GM23248 (cell line): Measurements from ENCODE around the gene GAGE10. TPM values are rescaled to one million over a fixed set of nuclear protein-coding genes. Genes with fewer than 3 reads are reported as not detected.

Experiments
- DNase-seq: peaks from one replicate; pipeline ENCODE4 v3.0.0-alpha.2; 2015
- H2AFZ ChIP-seq: fragments of 200-600 bp; sonication (generic); 2 replicates; pipeline ENCODE4 v1.6.1; 2016; ENCODE audit warnings: antibody characterized with exemption
- H3F3A ChIP-seq: fragments of 200-600 bp; sonication (generic); 2 replicates; pipeline ENCODE4 v1.6.1; 2016; ENCODE audit warnings: mild to moderate bottlenecking, antibody characterized with exemption, mixed run types; ENCODE audit not compliant: insufficient read depth
- H3K27ac ChIP-seq: fragments of 200-600 bp; sonication (generic); 2 replicates; pipeline ENCODE4 v1.5.1; 2016; ENCODE audit warnings: mild to moderate bottlenecking
- H3K27me3 ChIP-seq: fragments of 200-600 bp; sonication (generic); replicated peaks from 2 replicates; pipeline ENCODE4 v1.6.1; 2016; ENCODE audit warnings: mild to moderate bottlenecking; ENCODE audit not compliant: insufficient read depth
- H3K36me3 ChIP-seq: fragments of 200-600 bp; sonication (generic); 2 replicates; pipeline ENCODE4 v1.6.1; 2016; ENCODE audit warnings: low read depth, mild to moderate bottlenecking
- H3K4me1 ChIP-seq: fragments of 200-600 bp; sonication (generic); 2 replicates; pipeline ENCODE4 v1.6.1; 2016; ENCODE audit warnings: mild to moderate bottlenecking; ENCODE audit not compliant: insufficient read depth
- H3K4me2 ChIP-seq: fragments of 200-600 bp; sonication (generic); one replicate; pipeline ENCODE4 v1.6.1; 2016; ENCODE audit warnings: mild to moderate bottlenecking; ENCODE audit not compliant: unreplicated experiment
- H3K4me3 ChIP-seq: fragments of 200-600 bp; sonication (generic); 2 replicates; pipeline ENCODE4 v1.5.1; 2016; ENCODE audit warnings: mild to moderate bottlenecking
- H3K79me2 ChIP-seq: fragments of 200-600 bp; sonication (generic); 2 replicates; pipeline ENCODE4 v1.6.1; 2016; ENCODE audit warnings: mild to moderate bottlenecking; ENCODE audit not compliant: insufficient read depth
- H3K9ac ChIP-seq: fragments of 200-600 bp; sonication (generic); 2 replicates; pipeline ENCODE4 v1.6.1; 2016; ENCODE audit warnings: mild to moderate bottlenecking
- H3K9me2 ChIP-seq: fragments of 200-600 bp; sonication (generic); 2 replicates; pipeline ENCODE4 v1.6.1; 2016; ENCODE audit warnings: mixed run types, mild to moderate bottlenecking, moderate library complexity; ENCODE audit not compliant: insufficient read depth
- H3K9me3 ChIP-seq: fragments of 200-600 bp; sonication (generic); one replicate; pipeline ENCODE4 v1.6.1; 2017; ENCODE audit warnings: low read depth
- H4K20me1 ChIP-seq: fragments of 200-600 bp; sonication (generic); 2 replicates; pipeline ENCODE4 v1.6.0; 2016; ENCODE audit not compliant: insufficient read depth
- EZH2 ChIP-seq: fragments of 200-600 bp; sonication (generic); IDR thresholded peaks from 2 replicates; pipeline ENCODE4 v1.6.1; 2018; ENCODE audit warnings: antibody characterized with exemption, mild to moderate bottlenecking; ENCODE audit not compliant: insufficient read depth, poor library complexity, severe bottlenecking
- EZH2phosphoT487 ChIP-seq: fragments of 200-600 bp; sonication (generic); IDR thresholded peaks from 2 replicates; pipeline ENCODE4 v1.6.1; 2018; ENCODE audit warnings: antibody characterized with exemption, moderate library complexity, mild to moderate bottlenecking, low read depth; ENCODE audit not compliant: insufficient read depth
- WGBS, 2 experiments: methylation state at CpG; one replicate each; pipeline ENCODE4 v1.1.6; 2015 to 2017; ENCODE audit warnings: low lambda C conversion rate in 2 of 2, low coverage in 1 of 2; ENCODE audit errors: missing lambda C conversion rate in 2 of 2; 5-methylcytosine and 5-hydroxymethylcytosine counted together
- in situ Hi-C: fragments of 300-500 bp; cut with MboI; formaldehyde crosslinking; loops from 2 replicates; pipeline ENCODE4 v1.15.0; 2020
- polyA plus RNA-seq: library from polyadenylated mRNA; unstranded; fragments of >200 nt; fragmentation: Nextera tagmentation; extraction: Ambion mirVana; gene quantifications from 2 replicates; pipeline ENCODE4 v1.2.1, GENCODE V29; 2016
- total RNA-seq: library from RNA; depleted of rRNA; stranded (reverse); fragments of >200 nt; shearing (Covaris generic); gene quantifications from 2 replicates; pipeline ENCODE4 v1.2.3, GENCODE V29; 2014

Gene GAGE10
- total and polyA plus RNA-seq, 2 experiments from 2014 or later, result not detected

- in situ Hi-C loops, result no loop called here
- H3K27ac ChIP-seq, result no peak overlapping the region
- H2AFZ ChIP-seq, result no peak overlapping the region
- 92 to 97% methylated on average over 3 of the region's 3 CpGs for WGBS, 2 experiments
- DNase-seq, result no peak
- H3K27me3 ChIP-seq, result no peaks in the 10 kb centered on the region
- no peaks in the 10 kb centered on the region for H3K9me3 ChIP-seq
- TF ChIP-seq EZH2, result no peak
- no peak for TF ChIP-seq EZH2phosphoT487
- H3K4me1 ChIP-seq, result no peaks in the 10 kb centered on the region
- H3K9me2 ChIP-seq, result no peaks in the 10 kb centered on the region
- no peaks in the 10 kb centered on the region for H3F3A ChIP-seq
- H3K4me2 ChIP-seq, result no peak overlapping the region
- no peaks in the 10 kb centered on the region for H4K20me1 ChIP-seq
- H3K36me3 ChIP-seq, result no peaks in the 10 kb centered on the region
- no peak overlapping the region for H3K4me3 ChIP-seq
- peaks cover 12% of the 10 kb centered on the region for H3K79me2 ChIP-seq
- H3K9ac ChIP-seq, result no peak overlapping the region
Measured at GRCh38 chrX:49277535-49277830, 26.0 kb upstream of the GAGE10 start.

GRCh38 chrX:49278081-49278480 is 25.4 kb upstream of the GAGE10 start:
- no peaks in the 10 kb centered on the region for H3K9me2 ChIP-seq
- in situ Hi-C loops, result no loop called here
- H3F3A ChIP-seq, result no peaks in the 10 kb centered on the region
- no peaks in the 10 kb centered on the region for H3K27me3 ChIP-seq
- no peaks in the 10 kb centered on the region for H3K9me3 ChIP-seq
- no peak overlapping the region for H3K4me3 ChIP-seq
- DNase-seq, result no peak
- H2AFZ ChIP-seq, result no peak overlapping the region
- no peak overlapping the region for H3K9ac ChIP-seq
- TF ChIP-seq EZH2, result no peak
- no peaks in the 10 kb centered on the region for H3K36me3 ChIP-seq
- no peaks in the 10 kb centered on the region for H4K20me1 ChIP-seq
- no peak overlapping the region for H3K27ac ChIP-seq
- peaks cover 6% of the 10 kb centered on the region for H3K79me2 ChIP-seq
- no peaks in the 10 kb centered on the region for H3K4me1 ChIP-seq
- no peak overlapping the region for H3K4me2 ChIP-seq
- 62 to 75% methylated on average over 3 of the region's 3 CpGs for WGBS, 2 experiments

- Histone ChIP-seq H3F3A (no peaks in the 10 kb centered on the region), H3K27ac (no peak overlapping the region), H3K9me2 (no peaks in the 10 kb centered on the region), H3K4me2 (no peak overlapping the region), H3K79me2 (no peaks in the 10 kb centered on the region), H3K9me3 (no peaks in the 10 kb centered on the region), H3K4me3 (no peak overlapping the region), H3K36me3 (no peaks in the 10 kb centered on the region), H3K9ac (no peak overlapping the region), H2AFZ (peak overlapping the region; percentile 51; the same call in 1 of the 2 replicates), H3K27me3 (no peaks in the 10 kb centered on the region), H3K4me1 (no peaks in the 10 kb centered on the region), H4K20me1 (no peaks in the 10 kb centered on the region)
- no peak for TF ChIP-seq EZH2phosphoT487
- no peak for TF ChIP-seq EZH2
- 9 to 15% methylated on average over 10 to 11 of the region's 11 CpGs for WGBS, 2 experiments
- peak; percentile 60 for DNase-seq
- in situ Hi-C loops, result no loop called here
Measured at GRCh38 chrX:49282647-49283011, 20.8 kb upstream of the GAGE10 start.

GRCh38 chrX:49284212-49284611 is 19.2 kb upstream of the GAGE10 start:
- H3F3A ChIP-seq, result no peaks in the 10 kb centered on the region
- DNase-seq, result no peak
- WGBS, 2 experiments, result 58 to 93% methylated on average over 3 of the region's 3 CpGs
- no peaks in the 10 kb centered on the region for H3K9me2 ChIP-seq
- no peaks in the 10 kb centered on the region for H4K20me1 ChIP-seq
- no peak overlapping the region for H2AFZ ChIP-seq
- in situ Hi-C loops, result no loop called here
- no peak for TF ChIP-seq EZH2phosphoT487
- no peak for TF ChIP-seq EZH2
- no peak overlapping the region for H3K9ac ChIP-seq
- no peaks in the 10 kb centered on the region for H3K4me1 ChIP-seq
- H3K79me2 ChIP-seq, result no peaks in the 10 kb centered on the region
- H3K4me3 ChIP-seq, result no peak overlapping the region
- no peaks in the 10 kb centered on the region for H3K36me3 ChIP-seq
- no peaks in the 10 kb centered on the region for H3K27me3 ChIP-seq
- H3K27ac ChIP-seq, result no peak overlapping the region
- no peaks in the 10 kb centered on the region for H3K9me3 ChIP-seq
- no peak overlapping the region for H3K4me2 ChIP-seq

GRCh38 chrX:49286136-49286535 is 17.3 kb upstream of the GAGE10 start:
- Histone ChIP-seq H3K4me3 (no peak overlapping the region), H3K9me2 (no peaks in the 10 kb centered on the region), H3K27ac (no peak overlapping the region), H3K36me3 (no peaks in the 10 kb centered on the region), H3K79me2 (no peaks in the 10 kb centered on the region), H3K9me3 (no peaks in the 10 kb centered on the region), H4K20me1 (no peaks in the 10 kb centered on the region), H3K4me1 (no peaks in the 10 kb centered on the region), H3F3A (no peaks in the 10 kb centered on the region), H3K9ac (no peak overlapping the region), H3K4me2 (no peak overlapping the region), H2AFZ (no peak overlapping the region), H3K27me3 (no peaks in the 10 kb centered on the region)
- WGBS, 2 experiments, result 95 to 100% methylated on average over 3 to 14 of the region's 18 CpGs
- TF ChIP-seq EZH2phosphoT487 (no peak), EZH2 (no peak)
- no peak for DNase-seq
- in situ Hi-C loops, result no loop called here
